Hepatocyte (in vitro differentiated cells): ENCODE results near the gene THSD4. TPM values are rescaled to one million over a fixed set of nuclear protein-coding genes. Genes with fewer than 3 reads are reported as not detected.
"Not testable (repeated sequence)": the region's sequence is repeated elsewhere in the genome, so short reads cannot be mapped to it uniquely, and the experiment has no call there.

Source experiments
- DNase-seq: peaks from one replicate; pipeline ENCODE4 v3.0.0-alpha.2; 2016; ENCODE audit warnings: low spot score
- H2AFZ ChIP-seq: fragments of 200-600 bp; sonication (generic); 2 replicates; pipeline ENCODE4 v1.6.0; 2016; ENCODE audit warnings: antibody characterized with exemption, mild to moderate bottlenecking
- H3K27ac ChIP-seq: fragments of 200-600 bp; sonication (generic); 2 replicates; pipeline ENCODE4 v1.5.1; 2016; ENCODE audit warnings: mild to moderate bottlenecking
- H3K27me3 ChIP-seq: fragments of 200-600 bp; sonication (generic); 2 replicates; pipeline ENCODE4 v1.6.1; 2016
- H3K36me3 ChIP-seq: fragments of 200-600 bp; sonication (generic); replicated peaks from 2 replicates; pipeline ENCODE4 v1.5.1; 2016; ENCODE audit warnings: low read depth; ENCODE audit not compliant: insufficient read depth
- H3K4me1 ChIP-seq: fragments of 200-600 bp; sonication (generic); 2 replicates; pipeline ENCODE4 v1.5.1; 2016; ENCODE audit warnings: mild to moderate bottlenecking, moderate library complexity; ENCODE audit not compliant: insufficient read depth
- H3K4me2 ChIP-seq: fragments of 200-600 bp; sonication (generic); 2 replicates; pipeline ENCODE4 v1.6.0; 2016
- H3K4me3 ChIP-seq: fragments of 200-600 bp; sonication (generic); 2 replicates; pipeline ENCODE4 v1.5.1; 2016; ENCODE audit warnings: mild to moderate bottlenecking
- H3K79me2 ChIP-seq: fragments of 200-600 bp; sonication (generic); 2 replicates; pipeline ENCODE4 v1.6.0; 2017; ENCODE audit warnings: mild to moderate bottlenecking
- H3K9me2 ChIP-seq: fragments of 200-600 bp; sonication (generic); replicated peaks from 2 replicates; pipeline ENCODE4 v1.6.0; 2017; ENCODE audit warnings: mild to moderate bottlenecking; ENCODE audit not compliant: insufficient read depth
- H3K9me3 ChIP-seq: fragments of 200-600 bp; sonication (generic); 2 replicates; pipeline ENCODE4 v1.5.1; 2016; ENCODE audit warnings: low read depth, mild to moderate bottlenecking
- H4K20me1 ChIP-seq: fragments of 200-600 bp; sonication (generic); 2 replicates; pipeline ENCODE4 v1.6.0; 2016; ENCODE audit warnings: mild to moderate bottlenecking; ENCODE audit not compliant: insufficient read depth, poor library complexity, severe bottlenecking
- CTCF ChIP-seq: fragments of 200-600 bp; sonication (generic); IDR thresholded peaks from 2 replicates; pipeline ENCODE4 v1.5.1; 2016; ENCODE audit warnings: antibody characterized with exemption, mild to moderate bottlenecking; ENCODE audit not compliant: poor library complexity
- EZH2 ChIP-seq: fragments of 200-600 bp; sonication (generic); IDR thresholded peaks from 2 replicates; pipeline ENCODE4 v1.6.1; 2016; ENCODE audit warnings: antibody characterized with exemption, mild to moderate bottlenecking, borderline replicate concordance
- EZH2phosphoT487 ChIP-seq: fragments of 200-600 bp; sonication (generic); IDR thresholded peaks from one replicate; pipeline ENCODE4 v1.6.1; 2018; ENCODE audit warnings: antibody characterized with exemption, mild to moderate bottlenecking, low read depth, moderate library complexity; ENCODE audit not compliant: unreplicated experiment, severe bottlenecking
- WGBS: methylation state at CpG from one replicate; pipeline ENCODE4 v1.1.6; 2016; ENCODE audit warnings: low lambda C conversion rate; ENCODE audit errors: missing lambda C conversion rate; 5-methylcytosine and 5-hydroxymethylcytosine counted together
- polyA plus RNA-seq: library from polyadenylated mRNA; unstranded; fragments of >200 nt; fragmentation: Nextera tagmentation; extraction: Ambion mirVana; gene quantifications from 2 replicates; pipeline ENCODE4 v1.2.1, GENCODE V29; 2016
- total RNA-seq: library from RNA; depleted of rRNA; stranded (reverse); fragments of >200 nt; gene quantifications from 2 replicates; pipeline ENCODE4 v1.2.3, GENCODE V29; 2014

Gene THSD4
- total and polyA plus RNA-seq, 2 experiments from 2014 or later = 4.3 to 7.0 TPM

- Histone ChIP-seq H3K4me1 (no peaks in the 10 kb centered on the region), H3K4me3 (no peak overlapping the region), H3K79me2 (no peaks in the 10 kb centered on the region), H4K20me1 (no peaks in the 10 kb centered on the region), H3K4me2 (no peak overlapping the region), H3K9me3 (no peaks in the 10 kb centered on the region), H3K27ac (no peak overlapping the region), H3K27me3 (no peaks in the 10 kb centered on the region), H3K36me3 (no peaks in the 10 kb centered on the region), H2AFZ (no peak overlapping the region), H3K9me2 (no peaks in the 10 kb centered on the region)
- 90% methylated on average over 1 of the region's 1 CpG for WGBS
- TF ChIP-seq CTCF = no peak
- no peak for TF ChIP-seq EZH2
- no peak for TF ChIP-seq EZH2phosphoT487
- DNase-seq = no peak
Observed at GRCh38 chr15:71316911-71317310, 201.6 kb downstream of the THSD4 start.

- H3K4me3 ChIP-seq, H3K4me2 ChIP-seq, H4K20me1 ChIP-seq, H2AFZ ChIP-seq, H3K9me2 ChIP-seq, H3K36me3 ChIP-seq, H3K9me3 ChIP-seq, H3K27me3 ChIP-seq, H3K4me1 ChIP-seq, DNase-seq, H3K79me2 ChIP-seq, H3K27ac ChIP-seq: not testable (repeated sequence)
- 94% methylated on average over 3 of the region's 3 CpGs for WGBS
Observed at GRCh38 chr15:71319424-71319823, 204.2 kb downstream of the THSD4 start.

GRCh38 chr15:71319935-71320334, 204.7 kb downstream of the THSD4 start:
- Histone ChIP-seq H2AFZ (no peak overlapping the region), H3K27ac (no peak overlapping the region), H3K36me3 (no peaks in the 10 kb centered on the region), H3K79me2 (no peaks in the 10 kb centered on the region), H3K4me3 (no peak overlapping the region), H3K27me3 (no peaks in the 10 kb centered on the region), H3K9me2 (no peaks in the 10 kb centered on the region), H4K20me1 (no peaks in the 10 kb centered on the region), H3K9me3 (no peaks in the 10 kb centered on the region), H3K4me1 (no peaks in the 10 kb centered on the region), H3K4me2 (no peak overlapping the region)
- 88% methylated on average over 3 of the region's 3 CpGs for WGBS
- no peak for TF ChIP-seq EZH2phosphoT487
- TF ChIP-seq CTCF = no peak
- TF ChIP-seq EZH2 = no peak
- DNase-seq = no peak

GRCh38 chr15:71323082-71323481, 207.8 kb downstream of the THSD4 start:
- H3K36me3 ChIP-seq = no peaks in the 10 kb centered on the region
- no peaks in the 10 kb centered on the region for H3K9me3 ChIP-seq
- no peaks in the 10 kb centered on the region for H3K9me2 ChIP-seq
- H4K20me1 ChIP-seq = no peaks in the 10 kb centered on the region
- H3K27ac ChIP-seq = no peak overlapping the region
- no peaks in the 10 kb centered on the region for H3K27me3 ChIP-seq
- DNase-seq = no peak
- H3K4me1 ChIP-seq = no peaks in the 10 kb centered on the region
- no peak overlapping the region for H3K4me2 ChIP-seq
- WGBS = 93% methylated on average over 4 of the region's 4 CpGs
- no peak overlapping the region for H3K4me3 ChIP-seq
- H2AFZ ChIP-seq = no peak overlapping the region
- H3K79me2 ChIP-seq = no peaks in the 10 kb centered on the region
- TF ChIP-seq CTCF = no peak
